Body of pancreas (tissue), 4 donors: Measurements from ENCODE around the gene USP22. TPM values are rescaled to one million over a fixed set of nuclear protein-coding genes. Genes with fewer than 3 reads are reported as not detected.
"Not testable (repeated sequence)": the region's sequence is repeated elsewhere in the genome, so short reads cannot be mapped to it uniquely, and the experiment has no call there.

Experiments
- ATAC-seq: fragments of 150-250 bp; one replicate; pipeline ENCODE4 v1.9.1; 2016
- DNase-seq, 4 donors: peaks; one replicate each; pipeline ENCODE4 v3.0.0-alpha.2; 2019
- H3K27ac ChIP-seq, 4 donors: fragments of 200-600 bp; sonication (generic); 1 replicate in 3 of 4; 2 replicates in 1 of 4; pipeline versions ENCODE4 v1.5.1 to v1.6.1; 2016 to 2019; ENCODE audit warnings: mild to moderate bottlenecking in 1 of 4, mixed read lengths in 1 of 4, moderate library complexity in 1 of 4
- H3K27me3 ChIP-seq, 2 donors: fragments of 200-600 bp; sonication (generic); one replicate each; pipeline ENCODE4 v1.6.0; 2016; ENCODE audit warnings: mild to moderate bottlenecking in 1 of 2
- H3K36me3 ChIP-seq, 2 donors: fragments of 200-600 bp; sonication (generic); replicated peaks in 1 of 2; 2 replicates each; pipeline ENCODE4 v1.5.1; 2016; ENCODE audit warnings: low read depth in 2 of 2; ENCODE audit not compliant: insufficient read depth in 1 of 2
- H3K4me1 ChIP-seq: fragments of 200-600 bp; sonication (generic); one replicate; pipeline ENCODE4 v1.6.0; 2016
- H3K4me3 ChIP-seq, 2 donors: fragments of 200-600 bp; sonication (generic); 1 replicate in 1 of 2; 2 replicates in 1 of 2; pipeline ENCODE4 v1.5.1; 2016 to 2019
- H3K9me3 ChIP-seq, 3 donors: fragments of 200-600 bp; sonication (generic); 1 replicate in 2 of 3; 2 replicates in 1 of 3; pipeline ENCODE4 v1.5.1; 2016
- CTCF ChIP-seq, 7 experiments: fragments of 450-650 bp in 4 of 7; fragments of 200-600 bp in 3 of 7; sonication (generic) in 3 of 7; IDR thresholded peaks; one replicate each; pipeline ENCODE4 v1.5.1; 2016 to 2019; ENCODE audit warnings: antibody characterized with exemption in 7 of 7
- POLR2A ChIP-seq, 3 donors: fragments of 450-650 bp; IDR thresholded peaks; one replicate each; pipeline ENCODE4 v1.6.1; 2016; ENCODE audit warnings: antibody characterized with exemption in 3 of 3, mild to moderate bottlenecking in 2 of 3
- WGBS, 2 donors: methylation state at CpG; one replicate each; pipeline ENCODE4 v1.1.5; 2017; 5-methylcytosine and 5-hydroxymethylcytosine counted together
- intact Hi-C: fragments of 100-400 bp; cut with DNase I; formaldehyde crosslinking; loops from one replicate; pipeline ENCODE4 v1.15.1; 2023
- total RNA-seq, 2 donors: library from RNA; depleted of rRNA; stranded (reverse); fragments of >200 nt; gene quantifications; one replicate each; pipeline ENCODE4 v1.1.0, GENCODE V29; 2016

USP22 gene
- total RNA-seq, 2 donors from 2014 or later: 66.4 to 79.4 TPM

- Histone ChIP-seq H3K9me3 (no peaks in the 10 kb centered on the region), H3K27me3 (no peaks in the 10 kb centered on the region), H3K4me3 (no peak overlapping the region), H3K27ac (no peak overlapping the region), H3K36me3 (no peaks in the 10 kb centered on the region), H3K4me1 (peaks cover 24% of the 10 kb centered on the region)
- intact Hi-C loops: no loop called here
- WGBS, 2 donors: 87 to 90% methylated on average over 17 of the region's 17 CpGs
- no peak for TF ChIP-seq CTCF (IDR thresholded peaks at IDR 0.05)
- DNase-seq: no peak
- no peak for ATAC-seq
Observed at GRCh38 chr17:20982589-20983358, 60.0 kb downstream of the USP22 start.

- Histone ChIP-seq H3K9me3 (no peaks in the 10 kb centered on the region), H3K36me3 (no peaks in the 10 kb centered on the region), H3K4me1 (peaks cover 37% of the 10 kb centered on the region), H3K27me3 (no peaks in the 10 kb centered on the region), H3K4me3 (no peak overlapping the region), H3K27ac (no peak overlapping the region)
- WGBS, 2 donors: 84 to 89% methylated on average over 10 to 13 of the region's 14 CpGs
- intact Hi-C loops: no loop called here
- no peak for TF ChIP-seq CTCF (IDR thresholded peaks at IDR 0.05)
- no peak for TF ChIP-seq POLR2A (IDR thresholded peaks at IDR 0.05)
- DNase-seq (no peak), ATAC-seq (no peak)
Observed at GRCh38 chr17:20981046-20981920, 61.5 kb downstream of the USP22 start.

- WGBS, 2 donors: 44 to 63% methylated on average over 3 of the region's 3 CpGs
- ATAC-seq (no peak), DNase-seq (no peak)
- H3K4me1 ChIP-seq: peaks cover 39% of the 10 kb centered on the region
- intact Hi-C loops: no loop called here
- TF ChIP-seq CTCF (IDR thresholded peaks at IDR 0.05) (no peak), POLR2A (IDR thresholded peaks at IDR 0.05) (no peak)
- no peak overlapping the region for H3K4me3 ChIP-seq
- no peak overlapping the region for H3K27ac ChIP-seq
- H3K27me3 ChIP-seq: no peaks in the 10 kb centered on the region
- no peaks in the 10 kb centered on the region for H3K36me3 ChIP-seq
- H3K9me3 ChIP-seq: no peaks in the 10 kb centered on the region
Observed at GRCh38 chr17:20979792-20980083, 63.1 kb downstream of the USP22 start.

GRCh38 chr17:20979007-20979791 is 63.6 kb downstream of the USP22 start:
- peaks cover 39% of the 10 kb centered on the region for H3K4me1 ChIP-seq
- H3K9me3 ChIP-seq, ATAC-seq, DNase-seq, H3K27me3 ChIP-seq, H3K36me3 ChIP-seq, intact Hi-C loops, H3K4me3 ChIP-seq: not testable (repeated sequence)
- 39 to 44% methylated on average over 8 to 9 of the region's 9 CpGs for WGBS, 2 donors
- peak overlapping the region in 2 of 4 donors; percentile 29 to 40 for H3K27ac ChIP-seq
